Uterus (tissue), 2 donors: ENCODE data around the gene NACC1.
"Not testable (repeated sequence)": the region's sequence is repeated elsewhere in the genome, so short reads cannot be mapped to it uniquely, and the experiment has no call there.

Experiments
- CTCF ChIP-seq, 4 experiments: fragments of 200-600 bp in 2 of 4; fragments of 450-650 bp in 2 of 4; sonication (generic) in 2 of 4; IDR thresholded peaks; one replicate each; pipeline ENCODE4 v1.5.1; 2016 to 2019; ENCODE audit warnings: antibody characterized with exemption in 4 of 4, mild to moderate bottlenecking in 2 of 4, moderate library complexity in 1 of 4
- POLR2A ChIP-seq, 2 donors: fragments of 450-650 bp; IDR thresholded peaks; one replicate each; pipeline ENCODE4 v1.6.1; 2016; ENCODE audit warnings: antibody characterized with exemption in 2 of 2, mild to moderate bottlenecking in 1 of 2, moderate library complexity in 1 of 2

DNA sequence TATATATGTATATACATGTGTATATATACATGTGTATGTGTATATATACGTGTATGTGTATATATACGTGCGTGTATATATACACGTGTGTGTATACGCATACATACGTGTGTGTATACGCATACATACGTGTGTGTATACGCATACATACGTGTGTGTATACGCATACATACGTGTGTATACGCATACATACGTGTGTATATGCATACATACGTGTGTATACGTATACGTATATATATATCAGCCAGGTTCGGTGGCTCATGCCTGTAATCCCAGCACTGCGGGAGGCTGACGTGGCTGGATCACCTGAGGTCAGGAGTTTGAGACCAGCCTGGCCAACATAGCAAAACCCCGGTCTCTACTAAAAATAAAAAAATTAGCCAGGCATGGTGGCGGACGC is 66.9 kb downstream of the NACC1 start:
- TF ChIP-seq CTCF, POLR2A (IDR thresholded peaks at IDR 0.05): not testable (repeated sequence)
